Activated B cell treated with CpG ODN at 0.5 μM for 24 hours (primary cell): ENCODE measurements around the gene DAW1. TPM values are rescaled to one million over a fixed set of nuclear protein-coding genes. Genes with fewer than 3 reads are reported as not detected.

Experiments
- ATAC-seq: fragments of 200-7000 bp; cut with Tn5 transposase; one replicate; pipeline ENCODE4 v1.10.0; 2021; ENCODE audit warnings: low read depth, mild to moderate bottlenecking, moderate library complexity
- CTCF ChIA-PET: fragments of 350-600 bp; sonication (Branson Sonifier 250); formaldehyde crosslinking; loops from one replicate; lab custom pipeline; 2021; ENCODE audit warnings: antibody characterized with exemption; lab: Charles Lee
- POLR2A ChIA-PET: fragments of 350-600 bp; sonication (Branson Sonifier 250); formaldehyde crosslinking; loops from one replicate; lab custom pipeline; 2021; ENCODE audit warnings: antibody characterized with exemption; lab: Charles Lee
- DNase-seq: peaks from one replicate; pipeline ENCODE4 v3.0.0; 2022
- H3K27ac Mint-ChIP-seq: one replicate; pipeline ENCODE4 v1.8.0; 2020; ENCODE audit warnings: mixed read lengths
- H3K27me3 Mint-ChIP-seq: one replicate; pipeline ENCODE4 v1.8.0; 2021; ENCODE audit warnings: mixed read lengths
- H3K36me3 Mint-ChIP-seq: one replicate; pipeline ENCODE4 v1.8.0; 2021; ENCODE audit warnings: low read depth, mixed read lengths
- H3K4me1 Mint-ChIP-seq: one replicate; pipeline ENCODE4 v1.8.0; 2021; ENCODE audit warnings: mixed read lengths
- H3K4me3 Mint-ChIP-seq: one replicate; pipeline ENCODE4 v1.8.0; 2020; ENCODE audit warnings: mild to moderate bottlenecking, mixed read lengths
- H3K9me3 Mint-ChIP-seq: one replicate; pipeline ENCODE4 v1.8.0; 2020; ENCODE audit warnings: mixed read lengths
- intact Hi-C: fragments of 100-400 bp; cut with micrococcal nuclease; formaldehyde crosslinking; loops from one replicate; pipeline ENCODE4 v1.15.1; 2024
- total RNA-seq: library from RNA; stranded (reverse); gene quantifications from 2 replicates; pipeline ENCODE4 v1.2.3, GENCODE V29; 2022
- TF ChIP-seq, protein P1 (sequence below): fragments of 200-600 bp; IDR thresholded peaks from one replicate; pipeline ENCODE4 v1.8.0; 2022; ENCODE audit warnings: antibody characterized with exemption, mild to moderate bottlenecking

The DAW1 gene
- total RNA-seq, 1 donor from 2014 or later = not detected

GRCh38 chr2:227877421-227878310 is 6.2 kb downstream of the DAW1 start:
- no peak for DNase-seq
- Mint-ChIP-seq H3K27ac (no peak overlapping the region), H3K4me3 (no peak overlapping the region), H3K36me3 (no peaks in the 10 kb centered on the region), H3K9me3 (no peaks in the 10 kb centered on the region), H3K4me1 (peaks cover 7% of the 10 kb centered on the region), H3K27me3 (peaks cover 11% of the 10 kb centered on the region)
- POLR2A ChIA-PET = no interaction called here
- no peak for ATAC-seq
- CTCF ChIA-PET = no interaction called here
- intact Hi-C loops = no loop called here
- TF ChIP-seq, protein P1, sequence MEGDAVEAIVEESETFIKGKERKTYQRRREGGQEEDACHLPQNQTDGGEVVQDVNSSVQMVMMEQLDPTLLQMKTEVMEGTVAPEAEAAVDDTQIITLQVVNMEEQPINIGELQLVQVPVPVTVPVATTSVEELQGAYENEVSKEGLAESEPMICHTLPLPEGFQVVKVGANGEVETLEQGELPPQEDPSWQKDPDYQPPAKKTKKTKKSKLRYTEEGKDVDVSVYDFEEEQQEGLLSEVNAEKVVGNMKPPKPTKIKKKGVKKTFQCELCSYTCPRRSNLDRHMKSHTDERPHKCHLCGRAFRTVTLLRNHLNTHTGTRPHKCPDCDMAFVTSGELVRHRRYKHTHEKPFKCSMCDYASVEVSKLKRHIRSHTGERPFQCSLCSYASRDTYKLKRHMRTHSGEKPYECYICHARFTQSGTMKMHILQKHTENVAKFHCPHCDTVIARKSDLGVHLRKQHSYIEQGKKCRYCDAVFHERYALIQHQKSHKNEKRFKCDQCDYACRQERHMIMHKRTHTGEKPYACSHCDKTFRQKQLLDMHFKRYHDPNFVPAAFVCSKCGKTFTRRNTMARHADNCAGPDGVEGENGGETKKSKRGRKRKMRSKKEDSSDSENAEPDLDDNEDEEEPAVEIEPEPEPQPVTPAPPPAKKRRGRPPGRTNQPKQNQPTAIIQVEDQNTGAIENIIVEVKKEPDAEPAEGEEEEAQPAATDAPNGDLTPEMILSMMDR = no peak

GRCh38 chr2:227880460-227880859 is 9.0 kb downstream of the DAW1 start:
- POLR2A ChIA-PET = no interaction called here
- peaks cover 9% of the 10 kb centered on the region for H3K4me1 Mint-ChIP-seq
- TF ChIP-seq, protein P1 = no peak
- CTCF ChIA-PET = no interaction called here
- no peak overlapping the region for H3K4me3 Mint-ChIP-seq
- H3K27me3 Mint-ChIP-seq = no peaks in the 10 kb centered on the region
- DNase-seq (no peak), ATAC-seq (no peak)
- intact Hi-C loops = loop anchor here (5.0 kb wide), 1 partner anchor 748 kb away; no protein-coding TSS in a partner anchor
- no peaks in the 10 kb centered on the region for H3K36me3 Mint-ChIP-seq
- H3K27ac Mint-ChIP-seq = no peak overlapping the region
- H3K9me3 Mint-ChIP-seq = no peaks in the 10 kb centered on the region

GRCh38 chr2:227881866-227882517 is 10.6 kb downstream of the DAW1 start:
- intact Hi-C loops = loop anchor here (5.0 kb wide), 1 partner anchor 750 kb away; no protein-coding TSS in a partner anchor
- ChIA-PET POLR2A (no interaction called here), CTCF (no interaction called here)
- ATAC-seq (no peak), DNase-seq (no peak)
- TF ChIP-seq, protein P1 = no peak
- Mint-ChIP-seq H3K27me3 (no peaks in the 10 kb centered on the region), H3K9me3 (no peaks in the 10 kb centered on the region), H3K27ac (no peak overlapping the region), H3K4me1 (peaks cover 9% of the 10 kb centered on the region), H3K36me3 (no peaks in the 10 kb centered on the region), H3K4me3 (peak overlapping the region; percentile 38)

DNA sequence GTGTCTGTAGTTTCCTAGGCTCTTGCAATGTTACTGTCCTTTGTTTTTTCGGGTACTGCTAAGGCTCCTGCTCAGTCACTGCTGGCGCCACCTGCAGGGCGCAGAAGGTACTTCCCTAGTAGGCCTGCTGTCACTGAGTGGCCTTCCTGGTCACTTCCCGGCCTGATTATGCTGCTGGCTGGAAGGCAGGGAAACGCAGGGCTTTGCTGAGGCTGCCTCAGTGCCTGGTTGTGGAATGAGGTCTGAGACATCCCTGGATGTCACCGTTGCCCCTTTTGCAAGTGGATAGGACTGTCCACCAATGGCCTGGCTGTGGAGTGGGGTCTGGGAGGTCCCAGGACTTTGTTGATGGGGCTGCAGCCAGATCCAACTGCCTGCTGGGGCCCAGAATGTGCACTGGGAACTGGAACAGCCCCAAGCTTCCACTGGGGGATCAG is 13.1 kb downstream of the DAW1 start:
- ATAC-seq = peak; percentile 57

More for the DNA sequence above, 13.1 kb downstream of the DAW1 start:
- Mint-ChIP-seq H3K9me3 (no peaks in the 10 kb centered on the region), H3K27ac (no peak overlapping the region), H3K36me3 (no peaks in the 10 kb centered on the region), H3K27me3 (peaks cover 3% of the 10 kb centered on the region), H3K4me1 (peaks cover 9% of the 10 kb centered on the region), H3K4me3 (no peak overlapping the region)
- intact Hi-C loops = loop anchor here (5.0 kb wide), 1 partner anchor 752 kb away; no protein-coding TSS in a partner anchor
- TF ChIP-seq, protein P1 = no peak
- peak; percentile 24 for DNase-seq
- POLR2A ChIA-PET = no interaction called here
- CTCF ChIA-PET = no interaction called here
